ENCODE measurements around the gene MOCOS. TPM values are rescaled to one million over a fixed set of nuclear protein-coding genes. Genes with fewer than 3 reads are reported as not detected.

The MOCOS gene
- total RNA-seq, 1 donor from 2014 or later: 1.3 TPM

DNA sequence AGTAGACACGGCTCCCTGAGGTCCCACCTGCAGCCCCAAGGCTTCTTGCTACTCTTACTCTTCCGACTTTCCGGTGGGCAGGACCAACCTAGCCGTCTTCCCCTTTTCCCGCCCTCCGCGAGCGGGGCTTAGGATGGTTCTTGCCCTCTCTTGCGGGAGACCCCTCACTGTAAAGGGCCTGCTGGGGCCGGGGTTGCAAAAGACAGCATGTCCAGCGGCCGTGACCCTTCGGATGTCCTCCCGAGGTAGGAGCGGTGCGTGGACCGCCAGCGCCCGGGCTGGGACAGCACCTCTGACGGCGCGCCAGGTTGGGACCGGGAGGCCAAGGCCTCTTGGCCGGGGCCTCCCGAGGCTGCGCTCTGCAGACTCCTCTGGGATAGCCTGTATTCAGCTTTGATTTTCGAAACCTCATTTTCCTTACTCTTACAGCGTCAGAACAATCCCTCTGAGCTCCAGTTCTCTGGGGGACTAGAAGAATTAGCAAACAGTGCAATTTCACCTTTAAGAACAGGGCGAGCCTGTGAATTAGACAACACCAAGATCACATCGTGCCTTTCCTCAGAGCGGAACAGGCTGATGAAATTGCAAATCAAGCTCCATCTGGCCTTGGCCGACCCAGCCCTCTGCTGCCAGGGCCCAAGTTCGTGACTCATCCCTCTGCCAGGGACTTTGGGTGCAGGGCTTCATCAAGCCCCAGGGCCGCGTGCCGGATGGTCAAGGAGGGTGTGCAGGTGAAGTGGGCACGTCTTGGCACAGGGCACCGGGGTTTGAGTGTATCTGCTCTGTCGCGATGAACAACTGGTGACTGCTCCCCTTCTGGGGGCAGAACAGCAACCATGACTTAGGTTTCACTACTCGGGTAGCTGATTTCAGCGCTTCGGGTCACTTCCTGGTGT, 777 bp downstream of the MOCOS start:
- Mint-ChIP-seq H3K27me3 (ENCODE audit: unreplicated experiment) (peaks cover 6% of the 10 kb centered on the region), H3K4me1 (ENCODE audit: low read depth, unreplicated experiment) (peaks cover 7% of the 10 kb centered on the region), H3K27ac (ENCODE audit: unreplicated experiment) (no peak overlapping the region)

DNA sequence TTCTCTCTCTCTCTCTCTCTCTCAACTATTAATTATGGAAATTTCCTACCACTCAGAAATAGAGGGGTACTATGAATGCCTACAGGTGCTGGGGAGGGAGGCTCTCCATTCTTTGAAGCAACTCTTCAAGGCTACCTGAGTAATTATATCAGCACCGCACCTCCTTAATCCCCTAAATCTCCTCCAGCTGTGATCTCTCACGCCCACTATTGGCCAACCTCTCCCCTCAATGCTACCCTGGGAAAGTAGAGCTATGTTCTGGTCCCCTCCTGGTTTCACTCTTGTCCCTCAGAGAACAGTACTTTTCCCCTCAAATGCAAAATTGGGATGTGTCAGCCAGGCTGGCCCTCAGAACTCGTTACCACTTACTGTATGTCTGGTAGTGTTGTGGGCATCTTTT, 1.6 kb downstream of the MOCOS start:
- Mint-ChIP-seq H3K36me3 (ENCODE audit: unreplicated experiment) (peaks cover 3% of the 10 kb centered on the region), H3K4me1 (ENCODE audit: low read depth, unreplicated experiment) (peaks cover 7% of the 10 kb centered on the region), H3K27ac (ENCODE audit: unreplicated experiment) (no peak overlapping the region), H3K9me3 (ENCODE audit: unreplicated experiment) (peaks cover 2% of the 10 kb centered on the region), H3K27me3 (ENCODE audit: unreplicated experiment) (peaks cover 6% of the 10 kb centered on the region), H3K4me3 (ENCODE audit: unreplicated experiment) (peak overlapping the region; percentile 77)
- DNase-seq: no peak
- TF ChIP-seq, protein P1, sequence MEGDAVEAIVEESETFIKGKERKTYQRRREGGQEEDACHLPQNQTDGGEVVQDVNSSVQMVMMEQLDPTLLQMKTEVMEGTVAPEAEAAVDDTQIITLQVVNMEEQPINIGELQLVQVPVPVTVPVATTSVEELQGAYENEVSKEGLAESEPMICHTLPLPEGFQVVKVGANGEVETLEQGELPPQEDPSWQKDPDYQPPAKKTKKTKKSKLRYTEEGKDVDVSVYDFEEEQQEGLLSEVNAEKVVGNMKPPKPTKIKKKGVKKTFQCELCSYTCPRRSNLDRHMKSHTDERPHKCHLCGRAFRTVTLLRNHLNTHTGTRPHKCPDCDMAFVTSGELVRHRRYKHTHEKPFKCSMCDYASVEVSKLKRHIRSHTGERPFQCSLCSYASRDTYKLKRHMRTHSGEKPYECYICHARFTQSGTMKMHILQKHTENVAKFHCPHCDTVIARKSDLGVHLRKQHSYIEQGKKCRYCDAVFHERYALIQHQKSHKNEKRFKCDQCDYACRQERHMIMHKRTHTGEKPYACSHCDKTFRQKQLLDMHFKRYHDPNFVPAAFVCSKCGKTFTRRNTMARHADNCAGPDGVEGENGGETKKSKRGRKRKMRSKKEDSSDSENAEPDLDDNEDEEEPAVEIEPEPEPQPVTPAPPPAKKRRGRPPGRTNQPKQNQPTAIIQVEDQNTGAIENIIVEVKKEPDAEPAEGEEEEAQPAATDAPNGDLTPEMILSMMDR (IDR thresholded peaks at IDR 0.05; ENCODE audit: partially characterized antibody, unreplicated experiment): no peak

More for the DNA sequence above, 777 bp downstream of the MOCOS start:
- Mint-ChIP-seq H3K36me3 (ENCODE audit: unreplicated experiment) (peaks cover 3% of the 10 kb centered on the region), H3K4me3 (ENCODE audit: unreplicated experiment) (peak overlapping the region; percentile 77), H3K9me3 (ENCODE audit: unreplicated experiment) (peaks cover 2% of the 10 kb centered on the region)
- DNase-seq: peak; percentile 32
- TF ChIP-seq, protein P1 (IDR thresholded peaks at IDR 0.05; ENCODE audit: partially characterized antibody, unreplicated experiment): no peak

DNA sequence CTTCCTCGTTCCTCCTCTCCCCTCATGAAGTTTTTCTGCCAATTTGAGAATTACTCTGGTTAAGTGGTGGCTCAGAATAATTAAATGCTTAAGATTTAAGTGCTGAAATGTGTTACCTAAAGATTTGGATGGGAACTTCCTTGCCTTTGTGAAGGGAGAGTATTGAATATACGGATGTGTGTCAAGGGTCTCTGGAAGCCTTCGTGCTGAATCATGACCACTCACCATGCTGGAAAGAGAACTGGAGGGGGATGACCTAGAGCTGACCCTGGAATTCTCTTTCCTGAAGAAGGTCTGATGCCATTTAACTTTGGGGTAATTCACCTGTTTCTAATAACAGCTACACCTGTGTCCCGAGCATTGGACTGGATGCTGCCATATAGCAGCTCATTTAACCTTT, 2.2 kb downstream of the MOCOS start:
- DNase-seq: no peak
- Mint-ChIP-seq H3K27ac (ENCODE audit: unreplicated experiment) (no peak overlapping the region), H3K27me3 (ENCODE audit: unreplicated experiment) (peaks cover 6% of the 10 kb centered on the region), H3K9me3 (ENCODE audit: unreplicated experiment) (peaks cover 2% of the 10 kb centered on the region), H3K36me3 (ENCODE audit: unreplicated experiment) (peaks cover 3% of the 10 kb centered on the region), H3K4me3 (ENCODE audit: unreplicated experiment) (no peak overlapping the region), H3K4me1 (ENCODE audit: low read depth, unreplicated experiment) (peaks cover 7% of the 10 kb centered on the region)
- TF ChIP-seq, protein P1 (IDR thresholded peaks at IDR 0.05; ENCODE audit: partially characterized antibody, unreplicated experiment): no peak

DNA sequence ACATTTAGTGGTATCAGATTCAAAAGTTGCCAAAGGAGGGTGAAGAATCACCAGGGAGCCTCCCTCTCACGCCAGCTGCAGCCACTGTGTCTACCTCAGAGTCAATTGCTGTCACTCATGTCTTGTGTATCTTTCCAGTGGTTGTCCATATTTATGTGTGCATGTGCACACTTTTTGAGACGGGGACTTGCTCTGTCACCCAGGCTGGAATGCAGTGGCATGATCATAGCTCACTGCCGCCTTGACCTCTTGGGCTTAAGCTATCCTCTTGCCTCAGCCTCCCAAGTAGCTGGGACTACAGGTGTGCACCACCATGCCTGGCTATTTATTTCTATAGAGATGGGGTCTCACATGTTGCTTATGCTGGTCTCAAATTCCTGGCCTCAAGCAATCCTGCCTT, 4.0 kb downstream of the MOCOS start:
- TF ChIP-seq, protein P1 (IDR thresholded peaks at IDR 0.05; ENCODE audit: partially characterized antibody, unreplicated experiment): no peak
- peaks cover 3% of the 10 kb centered on the region for H3K4me1 Mint-ChIP-seq (ENCODE audit: low read depth, unreplicated experiment)
- H3K27ac Mint-ChIP-seq (ENCODE audit: unreplicated experiment): no peak overlapping the region
- H3K9me3 Mint-ChIP-seq (ENCODE audit: unreplicated experiment): peaks cover 2% of the 10 kb centered on the region
- H3K4me3 Mint-ChIP-seq (ENCODE audit: unreplicated experiment): no peak overlapping the region
- H3K27me3 Mint-ChIP-seq (ENCODE audit: unreplicated experiment): peaks cover 2% of the 10 kb centered on the region
- DNase-seq: no peak
- peaks cover 3% of the 10 kb centered on the region for H3K36me3 Mint-ChIP-seq (ENCODE audit: unreplicated experiment)

DNA sequence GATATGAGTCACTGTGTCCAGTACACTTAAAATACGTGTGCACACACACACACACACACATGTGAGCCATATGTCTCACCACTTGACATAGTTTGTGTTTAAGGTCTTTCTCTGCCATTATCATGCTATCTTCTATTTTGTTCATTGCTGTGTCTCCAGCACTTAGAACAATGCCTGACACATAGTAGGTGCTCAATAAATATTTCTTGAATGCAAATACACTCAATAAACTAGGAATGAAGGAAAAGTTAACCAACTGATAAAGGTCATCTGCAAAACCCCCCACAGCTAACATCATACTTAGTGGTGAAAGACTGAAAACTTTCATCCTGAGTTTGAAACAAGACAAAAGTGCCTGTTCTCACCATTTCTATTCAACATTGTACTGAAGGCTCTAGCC, 4.4 kb downstream of the MOCOS start:
- DNase-seq: no peak
- peaks cover 2% of the 10 kb centered on the region for H3K9me3 Mint-ChIP-seq (ENCODE audit: unreplicated experiment)
- H3K4me3 Mint-ChIP-seq (ENCODE audit: unreplicated experiment): no peak overlapping the region
- H3K4me1 Mint-ChIP-seq (ENCODE audit: low read depth, unreplicated experiment): peaks cover 3% of the 10 kb centered on the region
- no peak overlapping the region for H3K27ac Mint-ChIP-seq (ENCODE audit: unreplicated experiment)
- TF ChIP-seq, protein P1 (IDR thresholded peaks at IDR 0.05; ENCODE audit: partially characterized antibody, unreplicated experiment): no peak
- H3K36me3 Mint-ChIP-seq (ENCODE audit: unreplicated experiment): peaks cover 3% of the 10 kb centered on the region
- H3K27me3 Mint-ChIP-seq (ENCODE audit: unreplicated experiment): no peaks in the 10 kb centered on the region
